Effector memory CD8-positive, alpha-beta T cell (primary cell): ENCODE data around the gene PLEKHA7.
"Not testable (repeated sequence)": the region's sequence is repeated elsewhere in the genome, so short reads cannot be mapped to it uniquely, and the experiment has no call there.

Experiments used
- ATAC-seq: fragments of 150-1000 bp; cut with Tn5 transposase; replicated peaks from 2 replicates; pipeline ENCODE4 v1.10.0; 2021; ENCODE audit warnings: mild to moderate bottlenecking, moderate library complexity
- DNase-seq, 3 experiments: peaks; one replicate each; pipeline ENCODE4 v3.0.0; 2021
- H3K27ac Mint-ChIP-seq, 2 donors: one replicate each; pipeline ENCODE4 v1.8.0; 2022; ENCODE audit warnings: mild to moderate bottlenecking in 2 of 2, mixed read lengths in 2 of 2, moderate library complexity in 2 of 2
- H3K27me3 Mint-ChIP-seq, 2 donors: one replicate each; pipeline ENCODE4 v1.8.0; 2022; ENCODE audit warnings: mixed read lengths in 2 of 2
- H3K36me3 Mint-ChIP-seq: one replicate; pipeline ENCODE4 v1.8.0; 2022; ENCODE audit warnings: mild to moderate bottlenecking, moderate library complexity, mixed read lengths; ENCODE audit not compliant: insufficient read depth
- H3K4me1 Mint-ChIP-seq, 2 donors: one replicate each; pipeline ENCODE4 v1.8.0; 2022; ENCODE audit warnings: low read depth in 2 of 2, mixed read lengths in 2 of 2
- H3K4me3 Mint-ChIP-seq, 2 donors: one replicate each; pipeline ENCODE4 v1.8.0; 2022; ENCODE audit warnings: mild to moderate bottlenecking in 2 of 2, mixed read lengths in 2 of 2, moderate library complexity in 2 of 2
- H3K9me3 Mint-ChIP-seq, 2 donors: one replicate each; pipeline ENCODE4 v1.8.0; 2022; ENCODE audit warnings: mixed read lengths in 2 of 2

The PLEKHA7 gene

DNA sequence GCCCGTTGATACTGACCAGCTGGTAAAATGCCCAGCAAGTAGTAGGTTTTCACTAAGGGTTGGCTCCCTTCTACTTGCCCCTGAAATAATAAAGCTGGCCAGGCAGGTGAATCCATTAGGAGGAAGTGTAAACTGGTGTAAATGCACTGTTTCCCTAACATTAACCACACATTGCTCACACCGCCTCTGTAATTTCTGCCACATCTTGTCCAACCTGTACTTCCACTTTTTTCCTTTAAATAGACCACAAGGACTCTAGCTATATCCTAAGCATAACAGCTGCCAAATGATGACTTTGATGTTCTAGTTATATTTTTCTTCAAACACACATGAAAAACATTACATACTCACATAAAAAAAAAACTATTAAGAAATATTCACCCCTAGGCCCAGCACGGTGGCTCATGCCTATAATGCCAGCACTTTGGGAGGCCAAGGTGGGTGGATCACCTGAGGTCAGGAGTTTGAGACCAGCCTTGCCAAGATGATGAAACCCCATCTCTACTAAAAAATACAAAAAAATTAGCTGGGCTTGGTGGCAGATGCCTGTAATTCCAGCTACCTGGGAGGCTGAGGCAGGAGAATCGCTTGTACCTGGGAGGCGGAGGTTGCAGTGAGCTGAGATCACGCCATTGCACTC, 95.6 kb downstream of the PLEKHA7 start:
- H3K27me3 Mint-ChIP-seq: peaks cover 22 to 43% of the 10 kb centered on the region in 2 donors
- H3K4me3 Mint-ChIP-seq, ATAC-seq, H3K36me3 Mint-ChIP-seq, DNase-seq, H3K9me3 Mint-ChIP-seq, H3K4me1 Mint-ChIP-seq, H3K27ac Mint-ChIP-seq: not testable (repeated sequence)

DNA sequence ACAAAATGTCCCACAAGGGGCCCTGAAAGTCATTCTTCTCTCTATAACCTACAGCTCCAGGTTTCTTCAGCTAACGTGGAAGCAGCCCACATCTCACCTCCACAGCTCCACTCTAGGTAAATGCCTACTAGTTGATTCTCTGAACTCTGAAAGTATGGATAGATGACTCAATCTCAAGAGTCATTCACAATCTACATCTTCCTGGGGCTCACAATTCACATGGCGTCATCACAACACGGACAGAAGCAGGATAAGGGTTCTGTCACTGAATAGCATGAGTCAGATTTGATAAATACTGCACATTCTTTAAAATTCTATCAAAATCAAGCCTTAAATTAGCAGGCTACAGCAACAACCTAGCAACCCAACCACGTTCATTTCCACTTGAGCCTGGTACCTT, 96.3 kb downstream of the PLEKHA7 start:
- H3K27ac Mint-ChIP-seq: no peak overlapping the region
- H3K36me3 Mint-ChIP-seq: no peaks in the 10 kb centered on the region
- no peaks in the 10 kb centered on the region for H3K9me3 Mint-ChIP-seq
- ATAC-seq (no peak), DNase-seq (no peak)
- peaks cover 0 to 1% of the 10 kb centered on the region in 2 donors for H3K4me1 Mint-ChIP-seq
- H3K27me3 Mint-ChIP-seq: peaks cover 15 to 37% of the 10 kb centered on the region in 2 donors
- no peak overlapping the region for H3K4me3 Mint-ChIP-seq

GRCh38 chr11:16912692-16913111, 101.5 kb downstream of the PLEKHA7 start:
- no peaks in the 10 kb centered on the region for H3K36me3 Mint-ChIP-seq
- no peak overlapping the region for H3K27ac Mint-ChIP-seq
- H3K4me3 Mint-ChIP-seq: no peak overlapping the region
- peaks cover under 1 to 6% of the 10 kb centered on the region in 2 donors for H3K27me3 Mint-ChIP-seq
- DNase-seq: no peak
- peaks cover 4 to 6% of the 10 kb centered on the region in 2 donors for H3K4me1 Mint-ChIP-seq
- no peaks in the 10 kb centered on the region for H3K9me3 Mint-ChIP-seq
- ATAC-seq: no peak

- no peak for ATAC-seq
- no peak for DNase-seq
- Mint-ChIP-seq H3K27ac (no peak overlapping the region), H3K9me3 (no peaks in the 10 kb centered on the region), H3K4me3 (no peak overlapping the region), H3K4me1 (peaks cover 4 to 6% of the 10 kb centered on the region in 2 donors), H3K36me3 (no peaks in the 10 kb centered on the region), H3K27me3 (no peaks in the 10 kb centered on the region)
These were observed 102.6 kb downstream of the PLEKHA7 start for GRCh38 chr11:16911658-16912057.

DNA sequence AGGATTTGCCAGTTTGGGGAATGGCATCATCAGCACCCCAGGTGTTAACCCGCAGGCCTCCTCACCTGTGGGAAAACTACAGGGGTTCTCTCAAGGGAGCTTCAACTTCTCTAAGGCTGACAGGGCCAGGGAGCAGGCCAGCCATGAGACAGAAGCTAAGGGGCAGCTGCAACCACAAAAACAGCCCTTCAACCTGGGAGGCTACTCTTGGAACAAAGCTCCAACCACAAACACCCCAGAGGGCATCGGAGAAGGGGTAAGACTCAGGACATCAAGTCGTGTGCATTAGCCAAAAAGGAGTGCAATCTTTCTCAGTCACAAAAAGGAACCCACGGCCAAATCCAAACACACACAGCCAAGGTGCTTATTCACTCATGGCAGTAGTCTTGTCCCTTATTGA, 103.0 kb downstream of the PLEKHA7 start:
- Mint-ChIP-seq H3K27me3 (no peaks in the 10 kb centered on the region), H3K9me3 (no peaks in the 10 kb centered on the region), H3K4me1 (peaks cover 4 to 6% of the 10 kb centered on the region in 2 donors), H3K4me3 (no peak overlapping the region), H3K27ac (peak overlapping the region in 1 of 2 donors; percentile 26), H3K36me3 (no peaks in the 10 kb centered on the region)
- DNase-seq (no peak), ATAC-seq (no peak)

GRCh38 chr11:16909359-16910035, 104.7 kb downstream of the PLEKHA7 start:
- H3K27ac Mint-ChIP-seq: peak overlapping the region in 1 of 2 donors; percentile 2
- no peak overlapping the region for H3K4me3 Mint-ChIP-seq
- DNase-seq: no peak
- no peaks in the 10 kb centered on the region for H3K36me3 Mint-ChIP-seq
- no peaks in the 10 kb centered on the region for H3K9me3 Mint-ChIP-seq
- peaks cover 4 to 6% of the 10 kb centered on the region in 2 donors for H3K4me1 Mint-ChIP-seq
- no peaks in the 10 kb centered on the region for H3K27me3 Mint-ChIP-seq
- ATAC-seq: no peak

DNA sequence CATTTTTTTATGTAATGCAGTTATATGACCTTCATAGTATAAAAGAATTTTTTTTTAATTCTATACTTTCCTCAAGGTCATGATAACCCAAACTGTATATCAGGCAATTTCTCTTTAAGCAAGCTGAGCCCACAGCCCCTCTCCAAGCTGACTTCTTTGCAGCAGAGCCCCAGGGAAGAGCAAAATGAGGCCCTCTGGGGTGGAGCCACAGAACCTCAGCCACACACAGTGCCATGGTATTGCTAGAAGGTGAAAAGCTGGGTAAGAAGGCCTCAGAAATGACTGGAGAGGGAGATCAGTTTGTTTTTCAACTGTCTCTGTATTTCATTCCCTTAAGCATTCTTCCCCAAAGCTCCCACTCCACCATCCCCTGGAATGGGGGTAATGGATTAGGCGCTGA, 108.8 kb downstream of the PLEKHA7 start:
- no peak overlapping the region for H3K4me3 Mint-ChIP-seq
- no peaks in the 10 kb centered on the region for H3K9me3 Mint-ChIP-seq
- H3K4me1 Mint-ChIP-seq: peaks cover 7 to 20% of the 10 kb centered on the region in 2 donors
- H3K36me3 Mint-ChIP-seq: no peaks in the 10 kb centered on the region
- DNase-seq (no peak), ATAC-seq (no peak)
- no peak overlapping the region for H3K27ac Mint-ChIP-seq
- no peaks in the 10 kb centered on the region for H3K27me3 Mint-ChIP-seq

- not testable (repeated sequence) for H3K4me3 Mint-ChIP-seq, H3K9me3 Mint-ChIP-seq, H3K27me3 Mint-ChIP-seq, DNase-seq, H3K36me3 Mint-ChIP-seq, ATAC-seq, H3K27ac Mint-ChIP-seq
- peaks cover 7 to 19% of the 10 kb centered on the region in 2 donors for H3K4me1 Mint-ChIP-seq
These were observed 109.5 kb downstream of the PLEKHA7 start for GRCh38 chr11:16904761-16905160.

- H3K4me3 Mint-ChIP-seq: no peak overlapping the region
- peak overlapping the region in 1 of 2 donors; percentile 38 for H3K27ac Mint-ChIP-seq
- no peaks in the 10 kb centered on the region for H3K9me3 Mint-ChIP-seq
These were observed 111.3 kb downstream of the PLEKHA7 start for GRCh38 chr11:16902781-16903378.

GRCh38 chr11:16902182-16902581, 112.0 kb downstream of the PLEKHA7 start:
- Mint-ChIP-seq H3K36me3 (no peaks in the 10 kb centered on the region), H3K4me3 (no peak overlapping the region), H3K27ac (no peak overlapping the region), H3K27me3 (no peaks in the 10 kb centered on the region), H3K4me1 (peaks cover 3 to 17% of the 10 kb centered on the region in 2 donors), H3K9me3 (no peaks in the 10 kb centered on the region)
- DNase-seq: no peak
- ATAC-seq: no peak

More at GRCh38 chr11:16902781-16903378, 111.3 kb downstream of the PLEKHA7 start:
- no peaks in the 10 kb centered on the region for H3K36me3 Mint-ChIP-seq
- H3K4me1 Mint-ChIP-seq: peaks cover 3 to 17% of the 10 kb centered on the region in 2 donors
- DNase-seq (no peak), ATAC-seq (no peak)
- no peaks in the 10 kb centered on the region for H3K27me3 Mint-ChIP-seq

DNA sequence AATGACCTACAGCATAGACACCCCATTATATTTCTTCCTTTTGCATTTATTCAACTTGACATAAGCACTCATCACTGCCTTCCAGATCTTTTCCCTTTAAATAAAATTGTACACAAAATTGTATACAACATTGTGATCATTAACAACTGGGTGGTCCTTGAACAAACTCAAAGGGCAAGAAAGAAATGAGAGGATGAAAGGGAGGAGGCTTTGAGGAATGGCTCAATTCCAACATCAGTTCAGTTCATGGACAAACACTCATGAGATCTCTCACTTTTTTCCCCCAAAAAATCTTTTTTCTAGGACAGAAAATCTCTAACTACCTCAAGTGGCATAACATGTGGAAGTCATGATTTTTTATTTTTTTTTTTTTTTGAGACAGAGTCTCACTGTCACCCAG, 113.7 kb downstream of the PLEKHA7 start:
- Mint-ChIP-seq H3K27me3 (peaks cover 0 to 6% of the 10 kb centered on the region in 2 donors), H3K27ac (no peak overlapping the region), H3K4me1 (peaks cover 3 to 17% of the 10 kb centered on the region in 2 donors), H3K4me3 (no peak overlapping the region), H3K36me3 (no peaks in the 10 kb centered on the region), H3K9me3 (no peaks in the 10 kb centered on the region)
- DNase-seq: no peak
- no peak for ATAC-seq

DNA sequence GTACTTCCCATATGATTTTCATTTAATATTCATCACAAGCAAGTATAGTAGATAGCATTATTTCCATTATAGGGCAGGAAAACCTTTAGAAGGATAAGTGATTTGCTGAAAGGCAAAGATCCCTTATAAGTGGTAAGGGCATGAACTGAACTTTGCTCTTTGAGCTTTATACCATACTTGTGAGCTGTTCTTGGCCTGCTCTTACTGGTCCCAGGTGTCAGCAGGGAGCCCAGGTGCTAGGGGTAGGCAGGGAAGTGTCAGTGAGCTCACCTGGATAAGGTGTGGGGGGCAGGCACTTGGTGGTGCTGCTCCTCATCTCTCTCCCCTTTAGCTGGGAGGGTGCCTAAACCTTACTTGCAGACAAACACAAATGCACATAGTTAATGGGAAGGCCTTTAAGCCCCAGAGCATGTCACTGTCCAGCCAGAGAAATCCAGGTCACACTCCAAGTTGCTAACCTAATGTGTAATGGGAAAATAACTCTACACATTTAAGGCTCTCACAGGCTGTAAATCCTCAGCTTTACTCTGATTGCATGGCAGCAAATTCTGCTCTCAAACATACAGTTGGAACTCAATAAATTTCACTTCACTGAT, 114.4 kb downstream of the PLEKHA7 start:
- H3K4me3 Mint-ChIP-seq: no peak overlapping the region
- no peak for ATAC-seq
- H3K36me3 Mint-ChIP-seq: no peaks in the 10 kb centered on the region
- H3K27me3 Mint-ChIP-seq: peaks cover 0 to 6% of the 10 kb centered on the region in 2 donors
- H3K4me1 Mint-ChIP-seq: peaks cover 3 to 17% of the 10 kb centered on the region in 2 donors
- H3K27ac Mint-ChIP-seq: no peak overlapping the region
- H3K9me3 Mint-ChIP-seq: no peaks in the 10 kb centered on the region
- DNase-seq: no peak

DNA sequence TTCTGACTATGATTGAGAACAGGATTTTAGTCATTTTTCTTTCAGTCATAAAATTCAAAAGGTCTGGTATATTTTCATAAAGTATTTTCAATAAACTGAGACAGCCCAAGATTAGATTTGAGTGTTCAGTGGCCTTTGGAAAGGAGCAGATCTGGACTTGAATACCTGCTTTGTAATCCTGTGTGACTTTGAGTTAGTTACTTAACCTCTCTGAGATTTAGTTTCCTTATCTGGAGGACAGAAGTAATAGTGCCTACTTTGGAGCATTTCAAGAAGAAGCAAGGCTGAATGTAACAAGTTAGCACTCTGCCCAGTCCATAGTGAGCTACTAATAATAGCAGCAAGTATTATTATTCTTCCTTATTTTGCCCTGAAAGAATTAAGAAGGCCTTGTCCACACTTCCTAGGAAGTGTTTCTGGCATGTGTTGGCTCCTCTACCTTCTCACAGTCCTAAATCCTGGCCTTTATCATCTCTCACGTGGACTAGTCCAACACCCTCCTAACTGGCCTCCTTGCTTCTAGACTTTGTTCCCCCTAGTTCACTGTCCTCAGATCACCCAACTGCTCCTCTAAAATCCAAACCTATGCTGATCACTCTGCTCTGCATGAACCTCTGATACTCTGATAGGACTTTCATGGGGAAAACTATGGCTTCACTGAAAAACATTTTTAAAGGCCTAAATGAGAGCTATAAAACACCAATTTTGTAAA, 115.8 kb downstream of the PLEKHA7 start:
- no peak overlapping the region for H3K4me3 Mint-ChIP-seq
- no peak overlapping the region for H3K27ac Mint-ChIP-seq
- H3K36me3 Mint-ChIP-seq: no peaks in the 10 kb centered on the region
- no peak for DNase-seq
- ATAC-seq: no peak
- no peaks in the 10 kb centered on the region for H3K9me3 Mint-ChIP-seq
- peaks cover 6 to 8% of the 10 kb centered on the region in 2 donors for H3K27me3 Mint-ChIP-seq
- peaks cover 3 to 13% of the 10 kb centered on the region in 2 donors for H3K4me1 Mint-ChIP-seq
